ENCODE data around the gene ZNF213. TPM values are rescaled to one million over a fixed set of nuclear protein-coding genes. Genes with fewer than 3 reads are reported as not detected.
A peak's percentile ranks its signal among the peaks of the same experiment; 100 is the strongest.

The ZNF213 gene
- total RNA-seq, 1 donor from 2014 or later: 10.2 TPM

- Histone ChIP-seq H3K9me3 (no peaks in the 10 kb centered on the region), H3K4me1 (peaks cover 16% of the 10 kb centered on the region), H3K4me3 (no peak overlapping the region), H3K27ac (no peak overlapping the region), H3K27me3 (ENCODE audit: low read depth) (no peaks in the 10 kb centered on the region), H3K36me3 (no peaks in the 10 kb centered on the region)
- no peak for TF ChIP-seq CTCF (IDR thresholded peaks at IDR 0.05)
- DNase-seq (no peak), ATAC-seq (no peak)
- intact Hi-C loops (cut with DNase I): no loop called here
These were observed 20.4 kb downstream of the ZNF213 start for GRCh38 chr16:3155181-3155580.

- Histone ChIP-seq H3K27ac (no peak overlapping the region), H3K4me3 (no peak overlapping the region), H3K27me3 (ENCODE audit: low read depth) (no peaks in the 10 kb centered on the region), H3K36me3 (no peaks in the 10 kb centered on the region), H3K9me3 (no peaks in the 10 kb centered on the region), H3K4me1 (peaks cover 19% of the 10 kb centered on the region)
- no peak for TF ChIP-seq CTCF (IDR thresholded peaks at IDR 0.05)
- DNase-seq: no peak
- no peak for ATAC-seq
- intact Hi-C loops (cut with DNase I): no loop called here
These were observed 21.1 kb downstream of the ZNF213 start for GRCh38 chr16:3155972-3156371.

- intact Hi-C loops (cut with DNase I): no loop called here
- TF ChIP-seq CTCF (IDR thresholded peaks at IDR 0.05): no peak
- H3K4me3 ChIP-seq: peak overlapping the region; percentile 84
- H3K27ac ChIP-seq: peak overlapping the region; percentile 93
- H3K9me3 ChIP-seq: no peaks in the 10 kb centered on the region
- H3K4me1 ChIP-seq: peaks cover 7% of the 10 kb centered on the region
- H3K27me3 ChIP-seq (ENCODE audit: low read depth): no peaks in the 10 kb centered on the region
- no peaks in the 10 kb centered on the region for H3K36me3 ChIP-seq
- peak; percentile 67 for DNase-seq
- ATAC-seq: peak; percentile 40
These were observed 22.6 kb downstream of the ZNF213 start for GRCh38 chr16:3157229-3158025.

- no peaks in the 10 kb centered on the region for H3K27me3 ChIP-seq (ENCODE audit: low read depth)
- H3K9me3 ChIP-seq: no peaks in the 10 kb centered on the region
- peak overlapping the region; percentile 93 for H3K27ac ChIP-seq
- DNase-seq (no peak), ATAC-seq (peak; percentile 36 to 38)
- intact Hi-C loops (cut with DNase I): no loop called here
- no peak for TF ChIP-seq CTCF (IDR thresholded peaks at IDR 0.05)
- peak overlapping the region; percentile 84 for H3K4me3 ChIP-seq
- peaks cover 7% of the 10 kb centered on the region for H3K4me1 ChIP-seq
- no peaks in the 10 kb centered on the region for H3K36me3 ChIP-seq
These were observed 23.2 kb downstream of the ZNF213 start for GRCh38 chr16:3158026-3158509.

- intact Hi-C loops (cut with DNase I): no loop called here
- no peaks in the 10 kb centered on the region for H3K9me3 ChIP-seq
- H3K27ac ChIP-seq: peak overlapping the region; percentile 93
- no peaks in the 10 kb centered on the region for H3K27me3 ChIP-seq (ENCODE audit: low read depth)
- peak; percentile 92 for DNase-seq
- no peak for TF ChIP-seq CTCF (IDR thresholded peaks at IDR 0.05)
- H3K36me3 ChIP-seq: no peaks in the 10 kb centered on the region
- H3K4me1 ChIP-seq: peaks cover 7% of the 10 kb centered on the region
- H3K4me3 ChIP-seq: peak overlapping the region; percentile 84
- peak; percentile 96 to 97 for ATAC-seq
These were observed 23.9 kb downstream of the ZNF213 start for GRCh38 chr16:3158510-3159314.
